ENCODE data around the gene RARRES1.

RARRES1 gene

GRCh38 chr3:158731938-158732855 lies at the start of gene RARRES1:
Gene RARRES1, minus strand, starts transcription at chr3:158732457. Its CDS starts 42 bp downstream, at chr3:158732415.
- TF ChIP-seq CTCF (conservative IDR thresholded peaks at IDR 0.05; ENCODE audit: control insufficient read depth, insufficient read depth, low read depth, low read length): no peak
- H3K4me3 ChIP-seq (ENCODE audit: control insufficient read depth, low read depth, low read length): peak within 1 kb of the TSS; percentile 56
- DNase-seq (ENCODE audit: low read depth): peak; percentile 48

- no peak for DNase-seq (ENCODE audit: low read depth)
- no peak for TF ChIP-seq CTCF (conservative IDR thresholded peaks at IDR 0.05; ENCODE audit: control insufficient read depth, insufficient read depth, low read depth, low read length)
- H3K4me3 ChIP-seq (ENCODE audit: control insufficient read depth, low read depth, low read length): no peak overlapping the region
Observed at GRCh38 chr3:158781849-158782248, 49.6 kb upstream of the RARRES1 start.

GRCh38 chr3:158781191-158781590 lies 48.9 kb upstream of the RARRES1 start:
- no peak overlapping the region for H3K4me3 ChIP-seq (ENCODE audit: control insufficient read depth, low read depth, low read length)
- TF ChIP-seq CTCF (conservative IDR thresholded peaks at IDR 0.05; ENCODE audit: control insufficient read depth, insufficient read depth, low read depth, low read length): no peak
- DNase-seq (ENCODE audit: low read depth): no peak

- no peak for DNase-seq (ENCODE audit: low read depth)
- no peak for TF ChIP-seq CTCF (conservative IDR thresholded peaks at IDR 0.05; ENCODE audit: control insufficient read depth, insufficient read depth, low read depth, low read length)
- no peak overlapping the region for H3K4me3 ChIP-seq (ENCODE audit: control insufficient read depth, low read depth, low read length)
Observed at GRCh38 chr3:158780766-158781165, 48.5 kb upstream of the RARRES1 start.

- no peak for TF ChIP-seq CTCF (conservative IDR thresholded peaks at IDR 0.05; ENCODE audit: control insufficient read depth, insufficient read depth, low read depth, low read length)
- no peak overlapping the region for H3K4me3 ChIP-seq (ENCODE audit: control insufficient read depth, low read depth, low read length)
- no peak for DNase-seq (ENCODE audit: low read depth)
Observed at GRCh38 chr3:158777161-158777873, 45.1 kb upstream of the RARRES1 start.

GRCh38 chr3:158776531-158776930 lies 44.3 kb upstream of the RARRES1 start:
- no peak for TF ChIP-seq CTCF (conservative IDR thresholded peaks at IDR 0.05; ENCODE audit: control insufficient read depth, insufficient read depth, low read depth, low read length)
- H3K4me3 ChIP-seq (ENCODE audit: control insufficient read depth, low read depth, low read length): no peak overlapping the region
- no peak for DNase-seq (ENCODE audit: low read depth)
